HepG2 (cell line): ENCODE measurements around the gene AUH. TPM values are rescaled to one million over a fixed set of nuclear protein-coding genes. Genes with fewer than 3 reads are reported as not detected.

Experiments
- AGO2 ChIP-seq: fragments of 200-400 bp; formaldehyde crosslinking; optimal IDR thresholded peaks from 2 replicates; pipeline ENCODE3; 2017; ENCODE audit warnings: mild to moderate bottlenecking, low read depth, low read length, moderate library complexity
- HOXA3 ChIP-seq: sonication (generic); formaldehyde crosslinking; IDR thresholded peaks from 2 replicates; pipeline ENCODE4 v1.5.0; 2020; ENCODE audit warnings: missing genetic modification reagents
- MAF1 ChIP-seq: sonication (generic); formaldehyde crosslinking; IDR thresholded peaks from 2 replicates; pipeline ENCODE4 v1.5.0; 2020; ENCODE audit warnings: missing genetic modification reagents, borderline replicate concordance
- NFKBIZ ChIP-seq: IDR thresholded peaks from 2 replicates; pipeline ENCODE4 v1.6.1; 2018; ENCODE audit warnings: missing genetic modification reagents, missing compliant biosample characterization
- TBX3 ChIP-seq: fragments of 450-650 bp; IDR thresholded peaks from 2 replicates; pipeline ENCODE4 v1.6.1; 2017; ENCODE audit warnings: antibody characterized with exemption, mild to moderate bottlenecking, inconsistent platforms, borderline replicate concordance
- ZBED4 ChIP-seq: sonication (generic); formaldehyde crosslinking; IDR thresholded peaks from 2 replicates; pipeline ENCODE4 v1.4.0; 2020; ENCODE audit warnings: missing genetic modification reagents, borderline replicate concordance
- ZBTB33 ChIP-seq: sonication (generic); formaldehyde crosslinking; IDR thresholded peaks from 2 replicates; pipeline ENCODE4 v1.4.0; 2020; ENCODE audit warnings: missing genetic modification reagents
- ZFP82 ChIP-seq: sonication (generic); formaldehyde crosslinking; IDR thresholded peaks from 2 replicates; pipeline ENCODE4 v1.5.1; 2020; ENCODE audit warnings: mild to moderate bottlenecking, missing genetic modification reagents, borderline replicate concordance
- ZKSCAN1 ChIP-seq: fragments of 150-350 bp; IDR thresholded peaks from 2 replicates; pipeline ENCODE4 v1.6.1; 2014; ENCODE audit warnings: low read length
- ZNF205 ChIP-seq: IDR thresholded peaks from 2 replicates; pipeline ENCODE4 v1.6.1; 2018; ENCODE audit warnings: missing biosample characterization, missing genetic modification reagents
- ZNF292 ChIP-seq: sonication (generic); formaldehyde crosslinking; IDR thresholded peaks from 2 replicates; pipeline ENCODE4 v1.8.1; 2022; ENCODE audit warnings: mild to moderate bottlenecking, low read depth, missing genetic modification reagents, borderline replicate concordance
- ZNF3 ChIP-seq: IDR thresholded peaks from 2 replicates; pipeline ENCODE4 v1.7.0; 2017; ENCODE audit warnings: inconsistent platforms
- ZNF30 ChIP-seq: sonication (generic); formaldehyde crosslinking; IDR thresholded peaks from 2 replicates; pipeline ENCODE4 v1.5.0; 2020; ENCODE audit warnings: mild to moderate bottlenecking, missing genetic modification reagents
- ZNF503 ChIP-seq: sonication (generic); formaldehyde crosslinking; IDR thresholded peaks from 2 replicates; pipeline ENCODE4 v1.4.0; 2020; ENCODE audit warnings: missing genetic modification reagents
- ZNF512 ChIP-seq: sonication (generic); formaldehyde crosslinking; IDR thresholded peaks from 2 replicates; pipeline ENCODE4 v1.4.0; 2020; ENCODE audit warnings: mild to moderate bottlenecking, missing genetic modification reagents
- ZNF704 ChIP-seq: sonication (generic); formaldehyde crosslinking; IDR thresholded peaks from 2 replicates; pipeline ENCODE4 v1.8.1; 2023; ENCODE audit warnings: mild to moderate bottlenecking, inconsistent platforms, moderate library complexity, missing genetic modification reagents, borderline replicate concordance
- ZNF777 ChIP-seq: sonication (generic); formaldehyde crosslinking; IDR thresholded peaks from 2 replicates; pipeline ENCODE4 v1.4.0; 2020; ENCODE audit warnings: missing genetic modification reagents
- polyA plus RNA-seq, 8 experiments: library from polyadenylated mRNA; depleted of rRNA in 3 of 8; stranded (reverse) in 7 of 8; unstranded in 1 of 8; fragments of >200 nt; fragmentation: Illumina TruSeq in 4 of 8; extraction: Trizol in 4 of 8; gene quantifications; 2 replicates each; pipeline versions ENCODE4 v1.2.1 to v1.2.3, GENCODE V29; 2011 to 2016; ENCODE audit warnings: low read depth in 4 of 8, missing spikeins in 1 of 8, mixed read lengths in 1 of 8; ENCODE audit not compliant: insufficient read depth in 1 of 8
- total RNA-seq, 5 experiments: library from RNA; depleted of rRNA; stranded (reverse); fragments of >200 nt; fragmentation: Illumina TruSeq; extraction: Trizol; gene quantifications; 2 replicates each; pipeline ENCODE4 v1.2.3, GENCODE V29; 2016; ENCODE audit warnings: low read depth in 1 of 5

The AUH gene
- total and polyA plus RNA-seq, 2 of the 13 experiments (the other 11 are each of a cell fraction or from before 2014, with no cell fraction given) = 25.8 to 31.9 TPM

- TF ChIP-seq ZNF704 (CRISPR knock-in tag) (no peak), ZNF777 (no peak), ZFP82 (CRISPR knock-in tag) (0 out of 2 replicates have a peak, but pooled peaks have one; percentile 33), ZNF3 (peak; percentile 15; the same call in 1 of the 2 replicates), AGO2 (no peak), ZNF292 (CRISPR knock-in tag) (peak; percentile 31; the same call in 1 of the 2 replicates), HOXA3 (peak; percentile 96), ZBED4 (CRISPR knock-in tag) (peak; percentile 45; the same call in 1 of the 2 replicates), ZNF30 (CRISPR knock-in tag) (no peak), ZNF512 (CRISPR knock-in tag) (no peak), ZKSCAN1 (peak; percentile 69; the same call in 1 of the 2 replicates), NFKBIZ (peak; percentile 99), MAF1 (no peak), ZNF205 (CRISPR knock-in tag) (peak; percentile 80), ZBTB33 (peak; percentile 93), ZNF503 (CRISPR knock-in tag) (peak; percentile 95), TBX3 (peak; percentile 84)
These were observed 164.2 kb downstream of the AUH start (continued) for GRCh38 chr9:91197232-91198181.
